GM12878 (cell line): ENCODE results near the gene SNAP91.

ENCODE experiments used
- CBX5 ChIP-seq: sonication (generic); IDR thresholded peaks from 2 replicates; pipeline ENCODE4 v1.6.1; 2016; ENCODE audit warnings: low read depth, moderate library complexity, mild to moderate bottlenecking, inconsistent platforms
- CEBPB ChIP-seq, 2 experiments: fragments of 150-350 bp in 1 of 2; IDR thresholded peaks; 2 replicates each; pipeline ENCODE4 v1.6.1; 2012 to 2014; ENCODE audit warnings: low read depth in 2 of 2, low read length in 2 of 2, borderline replicate concordance in 1 of 2, inconsistent platforms in 1 of 2
- CTCF ChIP-seq, 3 experiments: IDR thresholded peaks in 2 of 3; conservative IDR thresholded peaks in 1 of 3; 2 replicates each; pipeline ENCODE4 v1.5.1; 2011; ENCODE audit warnings: low read depth in 3 of 3, low read length in 3 of 3, mild to moderate bottlenecking in 3 of 3, control low read depth in 2 of 3, moderate library complexity in 2 of 3, inconsistent platforms in 1 of 3, mixed read lengths in 1 of 3; ENCODE audit not compliant: control insufficient read depth in 2 of 3, insufficient read depth in 1 of 3; ENCODE audit errors: extremely low read depth in 1 of 3
- FOXK2 ChIP-seq: fragments of 450-650 bp; IDR thresholded peaks from 2 replicates; pipeline ENCODE4 v1.6.1; 2017; ENCODE audit warnings: mild to moderate bottlenecking, moderate library complexity
- HDAC2 ChIP-seq: fragments of 200-600 bp; sonication (generic); IDR thresholded peaks from 2 replicates; pipeline ENCODE4 v1.6.1; 2017
- NFYB ChIP-seq: IDR thresholded peaks from 2 replicates; pipeline ENCODE4 v1.6.1; 2011; ENCODE audit warnings: low read depth, mild to moderate bottlenecking, low read length, improper control_type of control experiment, moderate library complexity; ENCODE audit not compliant: insufficient read depth
- NR2F1 ChIP-seq: fragments of 450-650 bp; conservative IDR thresholded peaks from 2 replicates; pipeline ENCODE4 v1.6.1; 2017; ENCODE audit warnings: mild to moderate bottlenecking
- NRF1 ChIP-seq: conservative IDR thresholded peaks from 2 replicates; pipeline ENCODE4 v1.6.1; 2011; ENCODE audit warnings: mild to moderate bottlenecking, low read depth, low read length, improper control_type of control experiment
- POLR2A ChIP-seq: IDR thresholded peaks from 2 replicates; pipeline ENCODE4 v1.6.1; 2011; ENCODE audit warnings: low read depth, mild to moderate bottlenecking, low read length
- RFX5 ChIP-seq: IDR thresholded peaks from 2 replicates; pipeline ENCODE4 v1.6.1; 2011; ENCODE audit warnings: low read depth, low read length, improper control_type of control experiment
- USF1 ChIP-seq: IDR thresholded peaks from 2 replicates; pipeline ENCODE4 v1.6.1; 2011; ENCODE audit warnings: borderline replicate concordance, low read depth, mild to moderate bottlenecking, moderate library complexity, mixed read lengths, low read length; ENCODE audit not compliant: insufficient read depth; ENCODE audit errors: extremely low read length
- ZNF274 ChIP-seq: IDR thresholded peaks from one replicate; pipeline ENCODE4 v1.8.0; 2011; ENCODE audit not compliant: insufficient read length, insufficient read depth

GRCh38 chr6:83633609-83634008 is 75.3 kb downstream of the SNAP91 start:
- TF ChIP-seq CEBPB (IDR thresholded peaks at IDR 0.05; ENCODE audit: borderline replicate concordance in 1 of 2, low read depth in 2 of 2, low read length in 2 of 2) (no peak), NR2F1 (no peak), NRF1 (no peak), CTCF (IDR thresholded peaks at IDR 0.05 in 2 of 3, conservative IDR thresholded peaks at IDR 0.05 in 1 of 3; ENCODE audit: control insufficient read depth in 2 of 3, extremely low read depth in 1 of 3, insufficient read depth in 1 of 3, low read depth in 3 of 3, low read length in 3 of 3) (no peak), HDAC2 (no peak), NFYB (no peak), RFX5 (no peak), POLR2A (no peak), FOXK2 (no peak), USF1 (no peak), ZNF274 (no peak), CBX5 (no peak)
